HepG2 (cell line): Measurements from ENCODE around the gene ADGRL2. TPM values are rescaled to one million over a fixed set of nuclear protein-coding genes. Genes with fewer than 3 reads are reported as not detected.

Experiments used
- ATAC-seq: fragments of 200-7000 bp; cut with Tn5 transposase; 3 replicates; pipeline ENCODE4 v1.9.1; 2020; ENCODE audit warnings: mild to moderate bottlenecking, moderate library complexity
- BruUV-seq: library from RNA; stranded (reverse); fragments of 400-500 nt; replicated peaks from 2 replicates; lab custom pipeline; 2021; lab: Mats Ljungman, UMichigan
- CTCF ChIA-PET: fragments of 300-600 bp; formaldehyde crosslinking; extraction: SDS; loops from one replicate; lab custom pipeline; 2021; ENCODE audit warnings: low total read pairs, inconsistent platforms, low intra/inter-chr PET ratio; lab: Yijun Ruan, JAX
- POLR2A ChIA-PET: fragments of 350-600 bp; sonication (Branson Sonifier 250); formaldehyde crosslinking; loops from one replicate; lab custom pipeline; 2020; ENCODE audit warnings: antibody characterized with exemption, inconsistent platforms; lab: Yijun Ruan, JAX
- DNase-seq: peaks from one replicate; pipeline ENCODE4 v3.0.0-alpha.2; 2015; ENCODE audit warnings: low spot score
- FAIRE-seq: peaks from 3 replicates; lab custom pipeline; 2011; peaks lifted over from hg19 to GRCh38; lab: Jason Lieb, UNC
- H2AFZ ChIP-seq: one replicate; pipeline ENCODE4 v1.6.1; 2011; ENCODE audit warnings: low read length, inconsistent platforms
- H3K27ac ChIP-seq: fragments of 300-600 bp; 3 replicates; pipeline ENCODE4 v1.8.0; 2011; ENCODE audit warnings: mixed run types, mild to moderate bottlenecking, mixed read lengths, low read length, inconsistent platforms; ENCODE audit not compliant: insufficient read depth; ENCODE audit errors: extremely low read length
- H3K27me3 ChIP-seq, 2 experiments: fragments of 200-600 bp in 1 of 2; 2 replicates in 1 of 2; 3 replicates in 1 of 2; pipeline versions ENCODE4 v1.6.0 to v1.8.0; 2011; ENCODE audit warnings: low read length in 2 of 2, mild to moderate bottlenecking in 2 of 2, moderate library complexity in 2 of 2, inconsistent platforms in 1 of 2; ENCODE audit not compliant: insufficient read depth in 2 of 2, control insufficient read depth in 1 of 2
- H3K36me3 ChIP-seq, 2 experiments: fragments of 200-600 bp in 1 of 2; replicated peaks in 1 of 2; 2 replicates in 1 of 2; 3 replicates in 1 of 2; pipeline versions ENCODE4 v1.5.1 to v1.8.0; 2011; ENCODE audit warnings: low read length in 2 of 2, inconsistent platforms in 1 of 2; ENCODE audit not compliant: insufficient read depth in 2 of 2, control insufficient read depth in 1 of 2
- H3K4me1 ChIP-seq: 2 replicates; pipeline ENCODE4 v1.5.1; 2012; ENCODE audit warnings: low read length, inconsistent platforms; ENCODE audit not compliant: insufficient read depth
- H3K4me2 ChIP-seq: 2 replicates; pipeline ENCODE4 v1.6.0; 2011; ENCODE audit warnings: low read depth, low read length, inconsistent platforms
- H3K4me3 ChIP-seq, 3 experiments: fragments of 200-600 bp in 1 of 3; sonication (generic), shearing (Covaris generic) in 1 of 3; replicated peaks in 1 of 3; 2 replicates each; pipeline ENCODE4 v1.5.1; 2011 to 2016; ENCODE audit warnings: low read length in 3 of 3, inconsistent platforms in 2 of 3, low read depth in 2 of 3, mild to moderate bottlenecking in 2 of 3, control low read depth in 1 of 3, mixed read lengths in 1 of 3; ENCODE audit not compliant: insufficient read depth in 1 of 3
- H3K79me2 ChIP-seq: one replicate; pipeline ENCODE4 v1.6.1; 2011; ENCODE audit warnings: low read length, inconsistent platforms; ENCODE audit not compliant: insufficient read depth
- H3K9ac ChIP-seq: 2 replicates; pipeline ENCODE4 v1.6.0; 2011; ENCODE audit warnings: mild to moderate bottlenecking, low read depth, low read length, inconsistent platforms; ENCODE audit not compliant: insufficient read depth
- H3K9me3 ChIP-seq: 2 replicates; pipeline ENCODE4 v1.5.1; 2012; ENCODE audit warnings: mild to moderate bottlenecking, low read length
- H4K20me1 ChIP-seq: 2 replicates; pipeline ENCODE4 v1.6.0; 2011; ENCODE audit warnings: inconsistent platforms, mild to moderate bottlenecking, low read length, moderate library complexity; ENCODE audit not compliant: insufficient read depth
- GATAD1 ChIP-seq: IDR thresholded peaks from 2 replicates; pipeline ENCODE4 v1.6.1; 2016; ENCODE audit warnings: missing genetic modification reagents, missing compliant biosample characterization
- MXD3 ChIP-seq: IDR thresholded peaks from 2 replicates; pipeline ENCODE4 v1.6.1; 2016; ENCODE audit warnings: mild to moderate bottlenecking, missing biosample characterization, missing genetic modification reagents
- NFE2L2 ChIP-seq: fragments of 150-350 bp; IDR thresholded peaks from 2 replicates; pipeline ENCODE4 v1.6.1; 2014; ENCODE audit warnings: low read length
- ZNF746 ChIP-seq: sonication (generic); formaldehyde crosslinking; IDR thresholded peaks from 2 replicates; pipeline ENCODE4 v1.8.0; 2022; ENCODE audit warnings: mild to moderate bottlenecking, missing genetic modification reagents
- WGBS: methylation state at CpG from one replicate; pipeline ENCODE4 v1.1.6; 2017; ENCODE audit warnings: low lambda C conversion rate; 5-methylcytosine and 5-hydroxymethylcytosine counted together
- in situ Hi-C: cut with HindIII; loops from 2 replicates; pipeline ENCODE4 v1.10.0; 2017; ENCODE audit warnings: low pct_unique_long_range_greater_than_20kb; ENCODE audit not compliant: extremely low pct_ligation_motif_present
- intact Hi-C: fragments of 100-400 bp; cut with micrococcal nuclease; formaldehyde crosslinking; loops from one replicate; pipeline ENCODE4 v1.10.0; 2022; ENCODE audit not compliant: unreplicated experiment
- polyA plus RNA-seq, 8 experiments: library from polyadenylated mRNA; depleted of rRNA in 3 of 8; stranded (reverse) in 7 of 8; unstranded in 1 of 8; fragments of >200 nt; fragmentation: Illumina TruSeq in 4 of 8; extraction: Trizol in 4 of 8; gene quantifications; 2 replicates each; pipeline versions ENCODE4 v1.2.1 to v1.2.3, GENCODE V29; 2011 to 2016; ENCODE audit warnings: low read depth in 4 of 8, missing spikeins in 1 of 8, mixed read lengths in 1 of 8; ENCODE audit not compliant: insufficient read depth in 1 of 8
- total RNA-seq, 5 experiments: library from RNA; depleted of rRNA; stranded (reverse); fragments of >200 nt; fragmentation: Illumina TruSeq; extraction: Trizol; gene quantifications; 2 replicates each; pipeline ENCODE4 v1.2.3, GENCODE V29; 2016; ENCODE audit warnings: low read depth in 1 of 5
- TF ChIP-seq, protein P1 (sequence below): sonication (generic); formaldehyde crosslinking; IDR thresholded peaks from 2 replicates; pipeline ENCODE4 v1.8.0; 2022; ENCODE audit warnings: missing genetic modification reagents, mild to moderate bottlenecking, borderline replicate concordance
- TF ChIP-seq, protein P2 (sequence below): sonication (generic); formaldehyde crosslinking; IDR thresholded peaks from 2 replicates; pipeline ENCODE4 v1.4.0; 2020; ENCODE audit warnings: missing genetic modification reagents

Gene ADGRL2
- total and polyA plus RNA-seq, 2 of the 13 experiments (the other 11 are each of a cell fraction or from before 2014, with no cell fraction given), result 15.3 to 31.6 TPM

- TF ChIP-seq, protein P1, sequence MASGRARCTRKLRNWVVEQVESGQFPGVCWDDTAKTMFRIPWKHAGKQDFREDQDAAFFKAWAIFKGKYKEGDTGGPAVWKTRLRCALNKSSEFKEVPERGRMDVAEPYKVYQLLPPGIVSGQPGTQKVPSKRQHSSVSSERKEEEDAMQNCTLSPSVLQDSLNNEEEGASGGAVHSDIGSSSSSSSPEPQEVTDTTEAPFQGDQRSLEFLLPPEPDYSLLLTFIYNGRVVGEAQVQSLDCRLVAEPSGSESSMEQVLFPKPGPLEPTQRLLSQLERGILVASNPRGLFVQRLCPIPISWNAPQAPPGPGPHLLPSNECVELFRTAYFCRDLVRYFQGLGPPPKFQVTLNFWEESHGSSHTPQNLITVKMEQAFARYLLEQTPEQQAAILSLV (CRISPR knock-in tag), result no peak
- TF ChIP-seq, protein P2, sequence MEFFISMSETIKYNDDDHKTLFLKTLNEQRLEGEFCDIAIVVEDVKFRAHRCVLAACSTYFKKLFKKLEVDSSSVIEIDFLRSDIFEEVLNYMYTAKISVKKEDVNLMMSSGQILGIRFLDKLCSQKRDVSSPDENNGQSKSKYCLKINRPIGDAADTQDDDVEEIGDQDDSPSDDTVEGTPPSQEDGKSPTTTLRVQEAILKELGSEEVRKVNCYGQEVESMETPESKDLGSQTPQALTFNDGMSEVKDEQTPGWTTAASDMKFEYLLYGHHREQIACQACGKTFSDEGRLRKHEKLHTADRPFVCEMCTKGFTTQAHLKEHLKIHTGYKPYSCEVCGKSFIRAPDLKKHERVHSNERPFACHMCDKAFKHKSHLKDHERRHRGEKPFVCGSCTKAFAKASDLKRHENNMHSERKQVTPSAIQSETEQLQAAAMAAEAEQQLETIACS (CRISPR knock-in tag), result no peak
- no peak for TF ChIP-seq ZNF746
- TF ChIP-seq MXD3 (CRISPR knock-in tag), result no peak
- TF ChIP-seq, all 625 proteins: peak for 0
Measured at GRCh38 chr1:81809808-81810207, 9.1 kb downstream of the ADGRL2 start (continued).

DNA sequence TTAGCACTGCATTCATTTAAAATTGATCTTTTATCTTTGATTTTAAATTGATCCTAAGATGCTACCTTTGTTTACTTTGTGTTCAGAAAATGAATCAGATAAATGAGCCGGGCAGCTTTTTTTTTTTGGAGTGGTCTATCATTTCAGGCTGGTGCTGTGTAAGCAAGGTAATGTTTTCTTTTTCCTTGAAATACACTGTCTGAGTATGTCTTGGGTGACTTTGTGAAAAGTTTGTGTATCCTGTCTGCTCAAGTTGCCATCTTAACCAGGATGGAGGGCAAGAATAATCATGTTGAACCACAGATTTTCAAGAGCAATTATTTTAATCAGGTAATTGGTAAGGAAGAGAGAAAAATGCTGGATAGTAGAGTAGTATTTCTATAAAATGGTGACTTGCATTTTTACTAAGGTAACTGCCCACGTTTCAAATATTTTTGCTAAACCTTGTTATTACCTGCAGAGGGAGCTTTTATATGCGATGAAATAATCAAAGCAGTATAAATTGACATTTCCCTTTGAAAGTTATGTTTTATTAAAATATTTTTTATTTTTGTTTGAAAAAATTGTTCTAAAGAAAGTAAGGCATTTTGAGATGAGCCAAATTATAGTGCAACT is 11.1 kb downstream of the ADGRL2 start:
- no peaks in the 10 kb centered on the region for H3K9me3 ChIP-seq
- ChIA-PET CTCF (no interaction called here), POLR2A (no interaction called here)
- H3K36me3 ChIP-seq, result no peaks in the 10 kb centered on the region
- no peak for FAIRE-seq
- no peak for ATAC-seq
- 35% methylated on average over 3 of the region's 3 CpGs for WGBS
- H3K27me3 ChIP-seq, result no peaks in the 10 kb centered on the region
- no peaks in the 10 kb centered on the region for H4K20me1 ChIP-seq
- H3K4me1 ChIP-seq, result peaks cover 16% of the 10 kb centered on the region
- H3K27ac ChIP-seq, result no peak overlapping the region
- in situ Hi-C loops, result no loop called here
- H3K4me3 ChIP-seq, result no peak overlapping the region
- no peak overlapping the region for H3K4me2 ChIP-seq
- BruUV-seq, result no TSS peak
- peaks cover 71% of the 10 kb centered on the region for H3K79me2 ChIP-seq
- no peak overlapping the region for H3K9ac ChIP-seq
- TF ChIP-seq GATAD1 (CRISPR knock-in tag) (no peak), NFE2L2 (peak; percentile 71)
- intact Hi-C loops, result no loop called here
- DNase-seq, result no peak
- no peak overlapping the region for H2AFZ ChIP-seq
